Fibroblast of lung (primary cell): Measurements from ENCODE around the gene CPTP. TPM values are rescaled to one million over a fixed set of nuclear protein-coding genes. Genes with fewer than 3 reads are reported as not detected.

Experiments
- DNase-seq, 2 donors: peaks; one replicate each; pipeline versions ENCODE4 v3.0.0 to v3.0.0-alpha.2; 2010; ENCODE audit warnings: low read depth in 2 of 2
- H2AFZ ChIP-seq: 2 replicates; pipeline ENCODE4 v1.5.1; 2012; ENCODE audit warnings: low read length, control low read depth, inconsistent platforms
- H3K27ac ChIP-seq: 2 replicates; pipeline ENCODE4 v1.5.1; 2011; ENCODE audit warnings: low read length, control low read depth; ENCODE audit not compliant: insufficient read depth
- H3K27me3 ChIP-seq: 2 replicates; pipeline ENCODE4 v1.5.1; 2011; ENCODE audit warnings: mild to moderate bottlenecking, low read length; ENCODE audit not compliant: control insufficient read depth, insufficient read depth
- H3K36me3 ChIP-seq: 2 replicates; pipeline ENCODE4 v1.5.1; 2011; ENCODE audit warnings: low read length; ENCODE audit not compliant: control insufficient read depth, insufficient read depth
- H3K4me1 ChIP-seq: 2 replicates; pipeline ENCODE4 v1.5.1; 2011; ENCODE audit warnings: low read length; ENCODE audit not compliant: control insufficient read depth, insufficient read depth; ENCODE audit errors: extremely low read depth
- H3K4me2 ChIP-seq: 2 replicates; pipeline ENCODE4 v1.5.1; 2011; ENCODE audit warnings: low read length, control low read depth; ENCODE audit not compliant: insufficient read depth; ENCODE audit errors: extremely low read depth
- H3K4me3 ChIP-seq, 4 experiments: fragments of 200-600 bp in 1 of 4; sonication (generic) in 1 of 4; replicated peaks in 1 of 4; 2 replicates each; pipeline ENCODE4 v1.5.1; 2011 to 2016; ENCODE audit warnings: low read length in 4 of 4, low read depth in 3 of 4, mild to moderate bottlenecking in 3 of 4, control low read depth in 2 of 4, inconsistent platforms in 1 of 4, mixed read lengths in 1 of 4; ENCODE audit not compliant: insufficient read depth in 1 of 4; ENCODE audit errors: control extremely low read depth in 1 of 4
- H3K79me2 ChIP-seq: 2 replicates; pipeline ENCODE4 v1.5.1; 2012; ENCODE audit warnings: mild to moderate bottlenecking, low read length, inconsistent platforms; ENCODE audit not compliant: control insufficient read depth, insufficient read depth
- H3K9ac ChIP-seq: 2 replicates; pipeline ENCODE4 v1.5.1; 2011; ENCODE audit warnings: mild to moderate bottlenecking, low read length, control low read depth; ENCODE audit not compliant: insufficient read depth
- H3K9me3 ChIP-seq: 2 replicates; pipeline ENCODE4 v1.5.1; 2012; ENCODE audit warnings: low read depth, low read length; ENCODE audit not compliant: control insufficient read depth, insufficient read depth
- H4K20me1 ChIP-seq: 2 replicates; pipeline ENCODE4 v1.5.1; 2011; ENCODE audit warnings: low read length; ENCODE audit not compliant: control insufficient read depth, insufficient read depth; ENCODE audit errors: extremely low read depth
- EZH2 ChIP-seq: IDR thresholded peaks from 2 replicates; pipeline ENCODE4 v1.5.1; 2012; ENCODE audit warnings: low read length, control low read depth, mild to moderate bottlenecking; ENCODE audit errors: missing control alignments
- polyA plus RNA-seq, 2 donors: library from polyadenylated mRNA; depleted of rRNA in 1 of 2; stranded (reverse) in 1 of 2; unstranded in 1 of 2; fragments of >200 nt; gene quantifications; 2 replicates each; pipeline ENCODE4 v1.2.1, GENCODE V29; 2011 to 2012; ENCODE audit warnings: missing spikeins in 1 of 2
- total RNA-seq: library from RNA; depleted of rRNA; stranded (reverse); fragments of >200 nt; gene quantifications from 2 replicates; pipeline ENCODE4 v1.2.1, GENCODE V29; 2014
- TF ChIP-seq, protein P1 (sequence below), 2 donors: IDR thresholded peaks in 1 of 2; conservative IDR thresholded peaks in 1 of 2; 1 replicate in 1 of 2; 2 replicates in 1 of 2; pipeline ENCODE4 v1.5.1; 2011 to 2012; ENCODE audit warnings: low read length in 2 of 2, control low read depth in 1 of 2, inconsistent platforms in 1 of 2, low read depth in 1 of 2, mild to moderate bottlenecking in 1 of 2

CPTP gene
- total and polyA plus RNA-seq, 2 donors (not counting 1 experiment from before 2014, with no cell fraction given): 6.0 to 10.1 TPM

DNA sequence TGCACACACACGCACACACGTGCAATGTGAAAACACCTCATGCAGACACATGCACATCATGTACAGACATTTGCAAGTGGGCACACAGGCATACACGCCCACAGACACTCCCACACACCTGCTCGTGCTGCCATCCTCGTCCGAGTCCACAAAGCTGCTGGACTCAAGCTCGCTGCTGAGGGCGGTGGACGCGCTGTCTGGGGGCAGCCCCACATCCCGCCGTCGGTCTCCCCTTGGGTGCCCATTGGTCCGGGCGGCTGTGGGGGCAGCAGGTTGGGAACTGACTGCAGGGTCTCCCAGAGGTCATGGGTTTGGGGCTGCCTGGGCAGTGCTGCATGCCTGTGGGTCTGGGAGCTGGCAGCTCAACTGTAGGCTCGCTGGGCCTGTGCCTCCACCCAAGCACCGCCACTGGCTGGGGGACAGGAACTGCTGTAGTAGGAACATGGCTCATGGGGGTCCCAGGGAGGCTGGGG is 17.0 kb downstream of the CPTP start:
- Histone ChIP-seq H3K9me3 (no peaks in the 10 kb centered on the region), H3K27me3 (no peaks in the 10 kb centered on the region), H3K79me2 (peaks cover 57% of the 10 kb centered on the region), H3K4me3 (no peak overlapping the region), H3K9ac (no peak overlapping the region), H3K36me3 (peaks cover 32% of the 10 kb centered on the region), H3K4me1 (peaks cover 23% of the 10 kb centered on the region), H3K4me2 (no peak overlapping the region), H4K20me1 (no peaks in the 10 kb centered on the region), H2AFZ (no peak overlapping the region), H3K27ac (no peak overlapping the region)
- no peak for DNase-seq
- no peak for TF ChIP-seq EZH2
- TF ChIP-seq, protein P1, sequence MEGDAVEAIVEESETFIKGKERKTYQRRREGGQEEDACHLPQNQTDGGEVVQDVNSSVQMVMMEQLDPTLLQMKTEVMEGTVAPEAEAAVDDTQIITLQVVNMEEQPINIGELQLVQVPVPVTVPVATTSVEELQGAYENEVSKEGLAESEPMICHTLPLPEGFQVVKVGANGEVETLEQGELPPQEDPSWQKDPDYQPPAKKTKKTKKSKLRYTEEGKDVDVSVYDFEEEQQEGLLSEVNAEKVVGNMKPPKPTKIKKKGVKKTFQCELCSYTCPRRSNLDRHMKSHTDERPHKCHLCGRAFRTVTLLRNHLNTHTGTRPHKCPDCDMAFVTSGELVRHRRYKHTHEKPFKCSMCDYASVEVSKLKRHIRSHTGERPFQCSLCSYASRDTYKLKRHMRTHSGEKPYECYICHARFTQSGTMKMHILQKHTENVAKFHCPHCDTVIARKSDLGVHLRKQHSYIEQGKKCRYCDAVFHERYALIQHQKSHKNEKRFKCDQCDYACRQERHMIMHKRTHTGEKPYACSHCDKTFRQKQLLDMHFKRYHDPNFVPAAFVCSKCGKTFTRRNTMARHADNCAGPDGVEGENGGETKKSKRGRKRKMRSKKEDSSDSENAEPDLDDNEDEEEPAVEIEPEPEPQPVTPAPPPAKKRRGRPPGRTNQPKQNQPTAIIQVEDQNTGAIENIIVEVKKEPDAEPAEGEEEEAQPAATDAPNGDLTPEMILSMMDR (conservative IDR thresholded peaks at IDR 0.05 in 1 of 2, IDR thresholded peaks at IDR 0.05 in 1 of 2; ENCODE audit: low read depth in 1 of 2, low read length in 2 of 2): no peak

GRCh38 chr1:1342061-1342562 is 17.5 kb downstream of the CPTP start:
- no peak overlapping the region for H2AFZ ChIP-seq

GRCh38 chr1:1342584-1343115 is 18.0 kb downstream of the CPTP start:
- Histone ChIP-seq H3K9me3 (no peaks in the 10 kb centered on the region), H3K4me3 (no peak overlapping the region), H2AFZ (no peak overlapping the region), H4K20me1 (no peaks in the 10 kb centered on the region), H3K27ac (no peak overlapping the region), H3K4me1 (peaks cover 27% of the 10 kb centered on the region), H3K36me3 (peaks cover 27% of the 10 kb centered on the region), H3K27me3 (no peaks in the 10 kb centered on the region), H3K4me2 (no peak overlapping the region), H3K9ac (no peak overlapping the region), H3K79me2 (peaks cover 67% of the 10 kb centered on the region)
- TF ChIP-seq EZH2: no peak
- no peak for DNase-seq

More at GRCh38 chr1:1342061-1342562, 17.5 kb downstream of the CPTP start:
- Histone ChIP-seq H3K9me3 (no peaks in the 10 kb centered on the region), H3K36me3 (peaks cover 29% of the 10 kb centered on the region), H3K4me1 (peaks cover 25% of the 10 kb centered on the region), H3K79me2 (peaks cover 62% of the 10 kb centered on the region), H3K4me3 (no peak overlapping the region), H3K27me3 (no peaks in the 10 kb centered on the region), H3K4me2 (no peak overlapping the region), H4K20me1 (no peaks in the 10 kb centered on the region), H3K9ac (no peak overlapping the region), H3K27ac (no peak overlapping the region)
- TF ChIP-seq EZH2: no peak
- TF ChIP-seq, protein P1 (conservative IDR thresholded peaks at IDR 0.05 in 1 of 2, IDR thresholded peaks at IDR 0.05 in 1 of 2; ENCODE audit: low read depth in 1 of 2, low read length in 2 of 2): no peak
- no peak for DNase-seq
